GM19025 (cell line): ENCODE results near the gene ZP1.
A peak's percentile ranks its signal among the peaks of the same experiment; 100 is the strongest.
"Not testable (repeated sequence)": the region's sequence is repeated elsewhere in the genome, so short reads cannot be mapped to it uniquely, and the experiment has no call there.

ENCODE experiments used
- ATAC-seq: cut with Tn5 transposase; IDR thresholded peaks from one replicate; pipeline ENCODE4 v1.9.1; 2021; ENCODE audit warnings: mild to moderate bottlenecking, low read depth, moderate library complexity; ENCODE audit not compliant: unreplicated experiment

Gene ZP1

GRCh38 chr11:60866911-60867870, at the start of gene ZP1:
ZP1 (plus strand) TSS chr11:60867542; CDS start chr11:60867562, 20 bp downstream.
- ATAC-seq: no peak

DNA sequence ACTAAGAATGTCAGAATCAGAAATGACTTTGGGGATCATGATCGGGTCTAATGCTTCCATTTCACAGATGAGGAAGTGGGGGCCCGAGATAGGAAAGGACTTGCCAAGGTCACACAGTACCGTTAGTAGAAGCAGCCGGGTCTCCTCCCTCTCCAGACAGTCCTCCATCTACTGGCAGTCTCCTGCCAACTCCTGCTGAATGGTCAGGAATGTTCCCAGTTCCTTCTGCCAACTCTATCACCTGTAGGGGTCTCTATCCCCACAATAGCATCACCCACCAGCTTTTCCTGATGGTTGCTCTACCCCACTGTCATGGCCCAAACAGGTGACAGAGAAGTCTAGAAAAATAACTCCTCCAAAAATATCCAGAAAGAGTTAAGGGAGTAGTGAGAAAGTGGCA, 49.3 kb upstream of the ZP1 start:
- ATAC-seq: no peak

GRCh38 chr11:60821827-60822599, 45.3 kb upstream of the ZP1 start:
- ATAC-seq: peak; percentile 49

DNA sequence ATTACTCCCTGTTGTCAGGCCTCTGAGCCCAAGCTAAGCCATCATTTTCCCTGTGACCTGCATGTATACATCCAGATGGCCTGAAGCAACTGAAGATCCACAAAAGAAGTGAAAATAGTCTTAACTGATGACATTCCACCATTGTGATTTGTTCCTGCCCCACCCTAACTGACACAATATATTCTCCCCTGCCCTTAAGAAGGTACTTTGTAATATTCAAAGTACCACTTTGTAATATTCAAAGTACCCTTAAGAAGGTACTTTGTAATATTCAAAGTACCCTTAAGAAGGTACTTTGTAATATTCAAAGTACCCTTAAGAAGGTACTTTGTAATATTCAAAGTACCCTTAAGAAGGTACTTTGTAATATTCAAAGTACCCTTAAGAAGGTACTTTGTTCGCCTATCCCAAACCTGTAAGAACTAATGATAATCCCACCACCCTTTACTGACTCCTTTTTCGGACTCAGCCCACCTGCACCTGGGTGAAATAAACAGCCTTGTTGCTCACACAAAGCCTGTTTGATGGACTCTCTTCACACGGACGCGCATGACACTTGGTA, 43.5 kb upstream of the ZP1 start:
- ATAC-seq: not testable (repeated sequence)

- no peak for ATAC-seq
Observed at GRCh38 chr11:60825118-60825517, 42.2 kb upstream of the ZP1 start.

- ATAC-seq: no peak
Observed at GRCh38 chr11:60825790-60826189, 41.6 kb upstream of the ZP1 start.

DNA sequence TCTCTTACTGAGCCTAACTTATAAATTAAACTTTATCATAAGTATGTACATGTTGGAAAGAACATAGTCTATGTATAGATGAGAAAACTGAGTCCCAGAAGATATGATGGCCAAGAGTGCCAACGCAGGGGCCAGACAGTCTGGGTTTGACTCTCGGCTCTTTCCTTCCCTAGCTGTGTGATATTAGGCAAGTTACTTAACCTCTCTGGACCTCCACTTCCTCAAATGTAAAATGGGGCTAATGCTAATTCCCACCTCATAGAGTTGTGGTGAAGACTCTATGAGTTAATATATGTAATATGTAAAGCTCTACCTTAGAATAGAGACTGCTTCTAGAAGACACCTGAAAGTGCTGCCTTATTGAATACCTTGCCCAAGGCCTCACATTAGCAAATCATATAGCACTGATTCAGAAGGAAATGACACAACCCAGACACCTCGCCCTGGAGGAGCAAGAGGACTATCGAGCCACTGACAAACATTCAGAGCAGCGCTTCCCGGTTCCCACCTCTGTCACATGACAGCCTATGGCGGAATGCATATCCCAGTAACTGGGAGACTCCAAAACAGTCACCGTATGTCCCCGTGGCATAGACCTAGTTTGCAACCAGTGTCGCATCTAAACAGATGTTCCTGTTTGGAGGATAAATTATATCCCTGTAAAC, 36.7 kb upstream of the ZP1 start:
- no peak for ATAC-seq

- peak; percentile 55 for ATAC-seq
Observed at GRCh38 chr11:60831143-60831500, 36.2 kb upstream of the ZP1 start.

GRCh38 chr11:60831501-60832079, 35.8 kb upstream of the ZP1 start:
- ATAC-seq: no peak

DNA sequence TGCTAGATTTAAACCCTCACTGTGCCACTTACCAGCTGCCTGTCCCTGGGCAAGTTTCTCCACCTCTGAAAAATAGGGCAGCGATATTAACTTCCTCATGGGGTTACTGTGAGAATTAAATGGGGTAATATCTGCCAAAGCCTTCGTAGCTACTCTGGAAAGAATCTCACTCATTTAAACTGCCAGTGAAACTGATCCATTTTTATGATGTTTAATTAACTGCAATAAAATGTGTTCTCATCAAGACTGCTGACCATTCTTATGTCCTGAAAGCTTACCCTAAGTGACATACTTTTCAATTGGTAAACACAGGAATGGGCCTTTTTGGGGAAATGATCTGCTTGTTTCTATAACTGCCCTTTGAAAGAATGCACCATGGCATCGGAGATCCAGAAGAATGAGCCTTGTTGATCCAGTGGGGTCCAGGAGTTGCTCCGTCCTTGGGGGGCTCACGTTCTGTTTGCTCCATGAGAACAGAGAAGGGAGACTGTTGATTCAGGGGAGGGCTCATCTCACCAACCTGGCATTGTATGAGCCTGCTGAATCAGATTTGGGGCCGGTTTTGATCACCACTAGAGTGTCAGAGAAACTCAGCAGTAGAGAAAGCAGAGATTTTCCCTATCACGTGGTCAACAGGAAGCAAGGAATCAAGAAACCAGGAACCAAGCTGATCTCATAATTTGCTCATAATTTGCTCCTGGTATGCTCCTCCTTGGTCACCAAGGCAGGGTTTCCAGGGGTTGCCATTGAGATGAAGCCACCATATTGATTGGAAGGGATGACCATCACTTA, 32.4 kb upstream of the ZP1 start:
- no peak for ATAC-seq

DNA sequence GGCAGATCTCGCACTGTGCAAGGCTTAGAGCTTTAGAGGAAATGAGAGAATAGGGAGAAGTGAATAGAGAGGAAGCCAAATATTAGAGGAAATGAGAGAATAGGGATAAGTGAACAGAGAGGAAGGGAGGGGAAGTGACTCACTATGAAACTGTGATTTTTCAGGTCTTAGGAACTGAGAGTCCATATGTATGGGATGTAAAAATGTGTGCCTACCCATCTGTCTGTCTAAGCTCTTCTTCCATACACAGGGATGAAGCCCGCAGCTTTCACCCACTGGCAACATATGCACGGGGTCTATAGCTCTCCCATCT, 31.9 kb upstream of the ZP1 start:
- no peak for ATAC-seq

- ATAC-seq: no peak
Observed at GRCh38 chr11:60836866-60837515, 30.4 kb upstream of the ZP1 start.

- ATAC-seq: no peak
Observed at GRCh38 chr11:60838132-60838531, 29.2 kb upstream of the ZP1 start.

- ATAC-seq: no peak
Observed at GRCh38 chr11:60840470-60841430, 26.6 kb upstream of the ZP1 start.

DNA sequence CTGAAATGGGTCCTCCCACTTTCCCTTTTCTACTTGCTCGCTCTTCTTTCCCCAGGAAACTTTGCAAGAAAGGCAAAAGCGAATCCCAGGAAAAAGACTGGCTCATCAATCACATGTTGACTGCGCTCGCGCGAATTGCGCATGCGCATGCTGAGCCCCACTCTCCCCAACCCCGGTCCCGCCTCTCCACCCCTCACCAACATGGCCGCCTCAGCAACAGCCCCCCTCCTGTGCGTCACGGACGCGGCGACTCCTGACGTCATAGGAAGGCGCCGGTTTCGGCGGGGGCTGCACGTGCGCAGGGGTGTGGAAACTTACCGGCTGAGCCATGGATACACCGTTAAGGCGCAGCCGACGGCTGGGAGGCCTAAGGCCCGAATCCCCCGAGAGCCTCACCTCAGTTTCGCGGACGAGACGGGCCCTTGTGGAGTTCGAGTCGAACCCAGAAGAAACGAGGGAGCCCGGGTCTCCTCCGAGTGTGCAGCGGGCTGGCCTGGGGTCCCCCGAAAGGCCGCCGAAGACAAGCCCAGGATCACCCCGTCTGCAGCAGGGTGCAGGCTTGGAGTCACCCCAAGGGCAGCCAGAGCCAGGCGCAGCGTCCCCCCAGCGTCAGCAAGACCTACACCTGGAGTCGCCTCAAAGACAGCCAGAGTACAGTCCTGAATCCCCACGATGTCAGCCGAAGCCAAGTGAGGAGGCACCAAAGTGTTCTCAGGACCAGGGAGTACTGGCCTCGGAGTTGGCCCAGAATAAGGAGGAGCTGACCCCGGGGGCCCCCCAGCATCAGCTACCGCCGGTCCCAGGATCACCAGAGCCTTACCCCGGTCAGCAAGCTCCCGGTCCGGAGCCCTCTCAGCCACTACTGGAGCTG, 25.3 kb upstream of the ZP1 start, which contains the start of gene CCDC86:
CCDC86 (plus strand) TSS at position 317 of the 871 bp plus-strand sequence; CDS start at position 329, 12 bp downstream.
- ATAC-seq: peak; percentile 78

- ATAC-seq: no peak
Observed at GRCh38 chr11:60842668-60843600, 24.4 kb upstream of the ZP1 start.
